GM23248 (cell line): ENCODE results near the gene TPT1.

Experiments
- EZH2 ChIP-seq: fragments of 200-600 bp; sonication (generic); IDR thresholded peaks from 2 replicates; pipeline ENCODE4 v1.6.1; 2018; ENCODE audit warnings: antibody characterized with exemption, mild to moderate bottlenecking; ENCODE audit not compliant: insufficient read depth, poor library complexity, severe bottlenecking
- EZH2phosphoT487 ChIP-seq: fragments of 200-600 bp; sonication (generic); IDR thresholded peaks from 2 replicates; pipeline ENCODE4 v1.6.1; 2018; ENCODE audit warnings: antibody characterized with exemption, moderate library complexity, mild to moderate bottlenecking, low read depth; ENCODE audit not compliant: insufficient read depth

- TF ChIP-seq EZH2, result no peak
- TF ChIP-seq EZH2phosphoT487, result no peak
Observed at GRCh38 chr13:45305079-45305478, 35.9 kb downstream of the TPT1 start.
